HT1080 (cell line): ENCODE data around the gene PDE4B. TPM values are rescaled to one million over a fixed set of nuclear protein-coding genes. Genes with fewer than 3 reads are reported as not detected.
"Not testable (repeated sequence)": the region's sequence is repeated elsewhere in the genome, so short reads cannot be mapped to it uniquely, and the experiment has no call there.

ENCODE experiments used
- DNase-seq: peaks from one replicate; pipeline ENCODE4 v3.0.0-alpha.2; 2015; ENCODE audit warnings: low read depth
- total RNA-seq: library from RNA; depleted of rRNA; stranded (reverse); fragments of >200 nt; shearing (Covaris generic); gene quantifications from 2 replicates; pipeline ENCODE4 v1.2.3, GENCODE V29; 2014

The PDE4B gene
- total RNA-seq, 1 experiment from 2014 or later: 7.6 TPM

DNA sequence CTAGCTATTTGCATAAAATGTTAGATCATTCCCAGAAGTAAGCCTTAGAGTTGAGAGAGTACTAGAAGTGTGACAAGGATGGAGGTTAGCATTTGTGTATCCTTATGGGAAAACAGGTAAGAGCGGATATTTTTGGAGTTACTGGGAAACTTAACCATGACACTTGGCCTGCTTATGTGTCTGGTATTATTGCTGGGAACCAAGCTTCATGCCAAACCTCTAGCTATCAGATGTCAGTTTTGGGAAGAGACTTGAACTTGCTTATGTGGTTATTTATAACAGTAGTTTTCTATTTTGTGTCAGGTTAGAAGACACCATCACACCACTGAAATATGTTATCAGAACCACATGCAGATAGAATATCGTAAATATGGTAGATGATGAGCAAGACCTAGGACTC lies 511.0 kb downstream of the PDE4B start:
- DNase-seq: no peak

DNA sequence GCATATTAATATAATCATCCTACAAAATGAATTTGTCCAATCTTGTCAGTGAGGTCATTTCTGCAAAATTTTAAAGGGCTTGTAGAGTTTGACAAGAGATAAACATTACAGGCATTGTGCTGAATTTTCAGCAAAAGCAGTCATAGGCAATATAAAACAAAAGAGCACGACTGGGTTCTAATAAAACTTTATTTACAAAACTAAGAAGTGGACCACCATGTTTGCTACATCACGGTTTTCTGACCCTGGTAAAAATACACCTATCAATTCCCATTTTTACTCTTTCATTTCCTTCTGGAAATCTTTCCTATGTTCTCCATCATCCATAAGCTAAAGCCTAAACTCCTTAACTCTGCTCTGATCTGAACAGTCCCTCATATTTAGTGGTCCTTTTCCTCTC lies 511.4 kb downstream of the PDE4B start:
- DNase-seq: no peak

DNA sequence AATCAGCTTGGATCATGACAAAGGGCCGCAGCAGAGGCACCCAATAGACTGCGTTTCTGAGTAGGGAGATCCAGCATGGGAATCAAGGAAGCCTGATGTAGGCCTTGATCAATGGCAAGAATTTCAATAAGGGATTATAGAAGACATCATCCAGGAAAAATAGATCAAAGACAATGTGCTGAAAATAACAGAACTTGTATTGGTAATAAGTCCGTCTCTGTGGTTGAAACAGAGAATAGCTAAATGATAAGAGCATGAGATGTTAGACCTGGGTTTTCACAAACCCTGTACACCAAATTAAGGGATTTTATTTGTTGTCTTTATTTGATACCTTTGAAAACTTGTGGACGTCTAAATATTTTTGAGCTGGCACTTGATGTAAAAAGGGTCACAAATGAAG lies 513.2 kb downstream of the PDE4B start:
- no peak for DNase-seq

DNA sequence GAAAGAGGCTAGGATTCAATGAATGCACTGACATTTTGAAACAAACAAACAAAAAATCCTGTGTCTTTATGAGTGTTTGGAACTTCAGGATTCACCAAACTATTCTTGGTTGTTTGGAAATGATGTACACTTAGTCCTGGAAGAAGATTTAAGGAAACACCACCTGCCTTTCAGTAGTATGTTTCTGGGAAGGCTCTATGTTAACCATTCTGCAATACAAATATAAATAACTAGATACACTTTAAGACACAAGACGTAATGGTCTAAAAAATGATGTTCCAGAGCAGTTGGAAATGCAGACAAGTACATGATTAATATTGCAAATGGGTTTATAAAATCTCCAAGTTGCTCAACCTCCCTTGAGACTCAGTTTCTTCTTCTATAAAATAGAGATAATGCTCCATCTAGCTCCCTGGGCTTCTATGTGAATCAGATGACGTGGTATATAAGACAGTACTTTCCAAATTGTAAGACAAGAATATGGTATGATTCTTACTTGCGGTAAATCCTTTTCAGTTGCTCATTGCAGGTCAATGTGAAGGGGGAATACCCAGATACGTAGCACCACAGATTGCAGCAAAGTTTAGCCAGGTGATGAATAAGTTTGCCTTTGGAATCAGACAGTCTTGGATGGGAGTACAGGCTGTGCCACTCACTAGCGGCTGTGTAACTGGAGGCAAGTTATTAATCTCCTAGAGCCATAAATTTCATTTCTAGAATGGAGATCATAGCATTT lies 516.5 kb downstream of the PDE4B start:
- no peak for DNase-seq

DNA sequence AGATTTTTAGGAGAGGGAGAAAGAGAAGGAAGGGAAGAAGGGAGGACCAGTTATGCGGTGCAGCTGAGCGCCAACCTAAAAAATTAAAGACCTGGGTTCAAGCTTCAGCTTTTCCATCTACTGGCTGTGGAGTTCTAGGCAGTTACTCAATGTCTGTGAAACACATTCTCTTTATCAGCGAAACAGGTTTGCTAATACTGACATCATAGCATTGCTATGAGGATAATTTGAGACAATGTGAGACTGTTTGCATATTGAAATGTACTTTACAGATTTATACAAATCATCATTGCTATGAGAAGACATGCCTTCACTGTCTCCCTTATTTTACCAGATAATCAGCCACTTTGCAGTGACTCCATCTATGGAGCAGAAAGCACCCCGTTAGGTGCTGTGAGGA lies 518.4 kb downstream of the PDE4B start:
- no peak for DNase-seq

DNA sequence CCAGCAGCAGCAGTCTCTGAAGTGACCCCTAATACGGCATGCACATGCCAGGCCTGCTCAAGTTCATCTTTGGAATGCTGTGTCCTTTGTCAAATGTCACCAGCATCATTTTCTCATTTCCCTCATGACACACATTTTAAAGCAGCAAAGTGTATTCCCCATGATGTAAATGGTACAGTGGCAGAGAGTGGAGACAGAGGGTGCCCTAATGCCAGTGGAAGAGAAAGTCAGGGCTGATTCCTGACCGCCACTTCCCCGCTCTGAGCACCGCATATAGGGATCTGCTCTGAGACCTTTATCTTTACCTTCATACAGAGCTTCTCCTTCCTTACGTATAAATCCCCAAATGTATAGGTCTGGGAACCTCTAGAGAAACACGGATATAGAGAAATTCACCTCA lies 518.9 kb downstream of the PDE4B start:
- DNase-seq: no peak

DNA sequence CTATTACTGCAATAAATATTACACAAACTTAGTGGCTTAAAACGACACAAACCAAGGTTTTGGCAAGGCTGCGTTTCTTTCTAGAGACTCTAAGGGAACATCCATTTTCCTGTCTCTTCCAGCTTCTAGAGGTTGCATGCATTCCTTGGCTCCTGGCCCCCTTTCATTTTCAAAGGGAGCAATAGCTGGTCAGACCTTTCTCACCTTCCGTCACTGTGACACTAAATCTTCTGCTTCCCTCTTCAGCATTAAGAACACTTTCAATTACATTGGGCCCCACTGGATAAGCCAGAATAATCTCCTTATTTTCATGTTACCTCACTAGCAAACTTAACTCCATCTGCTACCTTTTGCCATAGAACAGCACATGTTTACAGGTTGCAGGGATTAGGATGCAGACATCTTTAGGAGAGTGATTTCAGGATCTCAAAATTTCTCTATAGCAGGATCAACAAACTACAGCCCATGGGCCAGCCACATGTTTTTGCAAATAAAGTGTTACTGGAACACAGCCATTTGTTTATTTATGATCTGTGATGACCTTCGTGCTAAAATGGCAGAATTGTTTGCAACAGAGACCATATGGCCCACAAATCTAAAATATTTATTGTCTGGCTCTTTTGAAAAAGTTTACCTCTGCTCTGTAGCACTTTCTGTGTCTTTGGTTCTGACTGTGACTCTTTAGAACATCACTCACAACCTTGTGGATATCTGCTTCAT lies 519.7 kb downstream of the PDE4B start:
- no peak for DNase-seq

DNA sequence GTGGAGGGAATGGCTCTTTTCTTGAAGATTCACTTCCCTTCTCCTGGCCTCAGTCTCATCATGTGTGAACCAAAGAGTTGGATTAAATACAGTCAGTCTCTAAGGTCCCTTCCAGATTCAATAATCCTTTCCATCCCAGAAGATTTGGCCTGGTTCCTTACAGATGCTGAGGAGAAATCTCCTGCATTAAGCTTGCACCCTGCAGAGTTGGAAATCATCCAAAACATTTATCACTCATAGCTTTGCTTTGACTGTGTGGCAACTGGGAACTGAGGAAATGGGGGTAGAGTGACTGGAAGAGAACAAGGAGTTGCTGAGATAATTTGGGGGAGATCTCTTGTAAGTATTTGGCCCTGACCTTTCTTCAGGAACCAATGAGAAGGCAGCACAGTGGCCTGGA lies 520.7 kb downstream of the PDE4B start:
- no peak for DNase-seq

DNA sequence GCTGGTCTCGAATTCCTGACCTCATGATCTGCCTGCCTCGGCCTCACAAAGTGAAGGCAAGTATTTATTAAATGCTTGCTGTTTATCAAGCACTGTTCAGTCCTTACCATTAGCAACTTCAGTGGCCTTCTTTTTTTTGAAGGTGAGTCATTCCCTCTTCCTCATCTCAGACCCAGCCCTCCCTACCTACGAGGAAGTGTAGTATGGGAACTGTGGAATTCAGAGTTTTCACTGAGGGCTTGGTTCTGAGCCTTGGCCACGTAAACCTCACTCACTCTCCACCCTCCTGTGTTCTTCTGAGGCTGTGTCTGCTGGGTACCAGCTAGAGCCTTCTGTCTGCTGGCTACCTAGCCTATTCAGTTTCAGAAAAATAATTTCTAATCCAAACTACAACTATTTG lies 523.0 kb downstream of the PDE4B start:
- peak; percentile 83 for DNase-seq

DNA sequence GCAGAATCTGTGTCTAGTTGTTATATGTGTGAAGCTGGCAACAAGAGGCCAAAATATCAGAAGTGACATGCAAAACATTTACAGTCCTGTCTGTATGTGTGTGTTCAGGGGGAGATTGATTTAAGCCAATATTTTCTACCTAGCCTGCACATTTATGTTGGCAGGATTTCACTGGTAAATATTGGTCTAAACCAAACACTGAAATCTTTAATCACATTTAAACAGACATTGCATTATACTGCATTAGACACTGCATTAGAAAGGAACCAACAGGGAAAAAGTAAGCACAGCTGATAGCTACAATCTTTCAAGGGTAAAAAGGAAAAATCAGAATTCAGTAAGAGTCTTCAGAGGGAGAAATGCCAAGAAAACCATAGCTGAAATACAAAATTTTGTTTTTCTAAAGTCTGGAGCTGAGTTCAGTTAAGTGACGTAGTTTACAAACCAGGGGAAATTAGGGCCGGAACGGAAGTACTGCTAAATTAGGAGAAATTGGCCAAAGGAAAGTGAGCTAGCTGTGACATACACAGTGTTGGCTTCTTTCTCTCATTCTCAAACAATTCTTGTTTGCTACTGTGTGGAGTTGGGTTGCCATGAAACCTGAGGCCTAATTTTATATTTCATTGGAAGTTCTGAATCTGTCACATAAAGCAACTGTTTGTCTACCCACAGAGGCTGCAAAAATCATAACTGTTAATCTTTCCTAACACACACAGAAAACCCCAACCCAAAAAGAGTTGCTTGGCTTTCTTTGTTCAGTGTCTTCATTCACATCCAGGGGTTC lies 524.0 kb downstream of the PDE4B start:
- DNase-seq: no peak

DNA sequence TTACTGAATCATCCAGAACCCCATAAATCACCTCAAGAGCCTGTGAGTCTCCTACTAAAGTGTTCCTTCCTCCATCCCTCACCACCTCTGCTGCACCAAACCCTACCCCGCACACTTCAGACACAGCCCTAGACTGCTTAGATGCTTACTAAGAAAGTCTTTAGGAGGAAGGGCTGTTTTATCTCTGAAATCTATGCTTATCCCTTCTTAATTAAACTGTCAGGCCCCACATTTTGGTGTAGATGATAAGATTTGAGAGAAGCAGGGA lies 524.5 kb downstream of the PDE4B start:
- DNase-seq: no peak

DNA sequence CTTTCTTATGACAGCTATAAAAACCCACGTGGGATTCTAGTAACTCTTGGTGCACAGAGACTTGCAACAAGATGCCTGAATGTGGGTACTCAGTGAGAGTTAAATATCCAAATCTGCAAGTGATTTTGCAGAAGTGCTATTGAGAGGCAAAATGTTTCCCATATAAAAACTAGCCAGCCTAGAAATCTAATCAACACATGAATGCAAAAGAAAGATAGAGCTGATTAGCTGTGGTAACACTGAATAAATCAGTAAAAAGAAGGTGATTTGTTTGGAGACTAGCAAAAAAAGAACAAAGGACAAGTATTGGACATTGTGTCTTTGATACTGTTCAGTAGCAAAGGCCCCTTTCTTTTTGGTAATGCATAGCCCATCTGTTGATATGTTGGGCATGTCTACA lies 527.5 kb downstream of the PDE4B start:
- no peak for DNase-seq

DNA sequence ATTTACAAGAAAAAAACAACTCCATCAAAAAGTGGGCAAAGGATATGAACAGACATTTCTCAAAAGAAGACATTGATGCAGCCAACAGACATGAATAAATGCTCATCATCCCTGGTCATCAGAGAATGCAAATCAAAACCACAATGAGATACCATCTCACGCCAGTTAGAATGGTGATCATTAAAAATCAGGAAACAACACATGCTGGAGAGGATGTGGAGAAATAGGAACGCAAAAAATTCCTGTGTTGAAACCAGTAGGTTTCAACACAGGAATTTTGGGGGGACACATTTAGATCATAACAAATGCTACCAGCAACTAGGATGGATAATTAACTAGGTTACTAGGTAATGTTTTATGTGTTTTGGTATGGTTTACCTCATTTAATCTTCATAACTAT lies 529.8 kb downstream of the PDE4B start:
- DNase-seq: not testable (repeated sequence)

DNA sequence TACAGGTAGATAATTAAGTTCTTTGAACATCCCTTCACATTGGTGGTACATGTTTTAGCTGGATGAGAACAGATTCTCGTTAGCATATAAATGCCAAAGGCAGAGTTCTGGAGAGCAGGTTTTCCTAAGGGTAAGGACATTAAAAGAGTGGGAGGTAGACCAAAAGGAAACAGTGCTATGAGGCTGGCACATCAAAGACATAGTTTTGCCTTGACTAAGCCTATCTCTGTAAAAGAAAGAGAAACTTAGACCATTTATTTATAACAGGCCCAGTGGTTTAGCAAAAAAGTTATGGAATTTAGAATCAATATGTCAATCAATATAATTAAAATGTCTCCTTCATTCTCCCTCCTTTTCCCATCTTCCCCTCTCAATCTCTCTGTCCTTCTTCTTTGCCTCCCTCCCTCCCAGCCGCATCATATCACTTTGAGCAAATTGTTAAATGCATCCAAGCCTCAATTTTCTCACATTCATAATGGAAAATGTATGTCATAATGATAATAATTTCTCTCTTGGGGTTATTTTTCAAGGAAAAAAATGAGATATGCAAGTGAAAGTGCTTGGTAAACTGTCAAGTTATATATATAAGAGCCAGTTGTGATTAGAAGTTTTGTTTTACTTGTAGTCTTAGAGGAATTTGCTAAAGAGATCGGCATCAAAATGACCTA lies 531.4 kb downstream of the PDE4B start:
- peak; percentile 24 for DNase-seq

DNA sequence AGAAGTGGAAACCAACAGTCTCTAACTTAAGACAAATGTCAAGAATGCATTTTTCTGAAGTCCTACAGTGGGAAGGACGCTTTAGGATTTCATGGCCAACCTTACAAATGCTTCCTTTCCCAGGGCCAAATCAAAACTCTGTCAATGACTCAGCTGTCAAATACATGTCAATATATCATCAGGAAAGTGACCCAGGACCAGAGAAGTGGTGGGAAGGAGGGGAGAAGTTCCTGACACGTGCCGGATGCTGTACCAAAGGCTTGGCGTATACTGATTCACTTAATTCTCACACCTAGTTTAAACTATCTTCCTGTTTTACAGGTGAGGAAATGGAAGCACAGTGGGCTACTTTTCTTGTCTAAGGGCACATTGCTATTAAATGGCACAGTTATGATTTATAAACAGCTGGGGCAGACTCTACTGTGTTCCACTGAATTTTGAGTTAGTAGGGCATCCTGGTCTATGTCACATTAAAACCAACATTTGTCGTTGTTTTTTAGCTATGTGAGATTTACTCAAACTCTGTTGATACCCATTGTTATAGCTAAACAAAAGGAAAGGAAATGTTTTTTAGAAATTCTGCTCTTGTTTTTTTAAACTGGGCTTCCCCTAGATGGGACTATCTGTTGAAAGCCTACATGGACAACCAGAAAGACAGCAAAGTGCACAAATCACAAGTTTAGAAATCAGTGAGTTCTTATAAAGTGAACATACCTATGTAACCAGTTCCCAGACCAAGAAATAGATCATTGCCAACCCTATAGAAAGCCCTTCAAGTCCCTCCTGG lies 533.1 kb downstream of the PDE4B start:
- no peak for DNase-seq

DNA sequence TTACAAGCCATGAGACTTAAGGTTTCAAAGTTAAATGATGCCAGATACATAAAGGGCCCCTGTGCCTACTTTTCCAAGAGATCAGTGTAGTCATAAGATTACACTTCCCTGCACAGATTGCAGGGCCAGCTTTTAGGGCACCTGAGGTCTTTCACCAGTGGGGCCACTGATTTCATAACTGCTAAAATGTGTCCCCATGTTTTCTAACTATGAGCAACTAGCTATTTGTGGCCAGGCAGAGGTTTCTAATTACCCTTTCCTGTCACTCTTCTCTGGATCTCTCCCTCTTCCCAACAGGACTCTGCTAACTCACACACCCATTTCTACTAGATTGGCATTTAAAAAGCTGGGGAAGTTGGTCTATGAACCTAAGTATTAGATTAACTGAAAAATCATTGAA lies 534.2 kb downstream of the PDE4B start:
- DNase-seq: no peak

DNA sequence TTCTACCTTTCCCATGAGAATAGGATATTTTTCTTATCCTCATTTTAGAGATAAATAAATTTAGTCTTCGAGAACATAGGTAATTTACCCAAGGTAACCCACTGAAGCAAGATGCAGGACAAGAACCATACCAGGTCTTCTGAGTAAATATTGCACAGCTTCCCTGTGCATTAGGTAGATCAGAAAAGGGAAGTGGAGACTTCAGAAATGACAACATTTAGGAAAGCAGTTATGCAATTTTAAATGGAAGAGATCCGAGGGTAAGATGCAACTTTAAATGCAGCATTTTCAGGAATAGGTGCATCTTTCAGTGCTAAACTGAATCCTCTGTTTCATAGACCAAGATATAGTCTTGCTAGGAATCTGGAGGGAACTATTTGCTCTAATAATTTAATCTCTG lies 534.9 kb downstream of the PDE4B start:
- DNase-seq: no peak

DNA sequence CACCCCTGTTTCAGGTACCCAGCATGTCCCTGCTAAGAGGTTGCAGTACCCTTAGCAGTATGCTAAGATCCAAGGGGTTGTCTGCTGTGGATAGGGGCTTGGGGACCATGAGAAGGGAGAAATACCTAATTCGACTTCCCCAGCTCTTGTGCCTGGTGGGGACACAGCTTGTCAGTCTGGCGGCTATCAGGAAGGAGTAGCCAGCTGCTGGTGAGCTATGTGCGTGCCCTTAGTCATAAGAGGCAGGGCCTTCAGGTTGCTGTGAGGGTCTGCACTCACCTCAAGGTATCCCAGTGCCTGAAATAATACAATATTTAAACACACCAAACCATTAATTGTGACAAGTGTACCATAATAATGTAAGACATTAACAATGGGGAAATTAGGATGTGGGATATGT lies 536.2 kb downstream of the PDE4B start:
- DNase-seq: no peak

DNA sequence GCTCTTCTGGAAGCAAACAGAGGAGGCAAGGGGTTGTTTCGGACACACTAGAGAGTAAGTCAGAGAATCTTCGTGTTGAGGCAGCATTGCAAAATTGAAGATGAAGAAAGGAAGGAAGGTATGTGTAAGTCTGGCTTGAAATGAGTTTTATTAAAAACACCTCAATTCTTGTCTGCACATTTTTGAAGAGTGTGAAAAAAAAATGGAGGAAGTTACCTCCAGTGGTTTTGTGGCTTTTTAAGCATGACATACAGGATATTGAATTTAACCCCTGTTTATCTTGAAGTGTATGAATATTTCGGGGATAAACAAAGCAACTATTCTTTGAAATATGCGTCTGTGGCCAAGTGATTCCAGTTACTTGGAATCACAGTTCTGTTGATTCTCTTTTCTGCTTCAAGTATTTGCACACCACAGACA lies 538.0 kb downstream of the PDE4B start:
- peak; percentile 71 for DNase-seq

DNA sequence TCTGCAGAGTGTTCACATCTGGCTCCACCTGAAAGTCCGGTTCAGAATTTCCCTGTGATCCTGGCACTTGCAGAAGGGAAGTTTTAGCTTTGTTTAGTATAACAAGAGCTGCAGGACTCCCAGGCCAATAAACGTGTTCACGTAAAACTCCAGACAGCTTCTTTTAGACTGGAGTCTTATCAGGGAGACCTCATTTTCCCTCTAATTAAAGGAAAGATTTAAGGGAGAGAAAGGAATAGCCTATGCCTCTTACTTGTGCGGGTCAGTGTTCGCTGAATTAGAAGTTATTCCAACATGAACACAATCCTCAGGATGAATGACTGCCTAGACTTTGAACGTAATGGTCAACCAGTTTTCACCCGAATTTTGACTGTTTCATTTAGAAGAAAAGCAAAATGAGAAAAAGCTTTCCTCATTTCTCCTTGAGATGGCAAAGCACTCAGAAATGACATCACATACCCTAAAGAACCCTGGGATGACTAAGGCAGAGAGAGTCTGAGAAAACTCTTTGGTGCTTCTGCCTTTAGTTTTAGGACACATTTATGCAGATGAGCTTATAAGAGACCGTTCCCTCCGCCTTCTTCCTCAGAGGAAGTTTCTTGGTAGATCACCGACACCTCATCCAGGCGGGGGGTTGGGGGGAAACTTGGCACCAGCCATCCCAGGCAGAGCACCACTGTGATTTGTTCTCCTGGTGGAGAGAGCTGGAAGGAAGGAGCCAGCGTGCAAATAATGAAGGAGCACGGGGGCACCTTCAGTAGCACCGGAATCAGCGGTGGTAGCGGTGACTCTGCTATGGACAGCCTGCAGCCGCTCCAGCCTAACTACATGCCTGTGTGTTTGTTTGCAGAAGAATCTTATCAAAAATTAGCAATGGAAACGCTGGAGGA lies 539.2 kb downstream of the PDE4B start:
- peak; percentile 94 for DNase-seq
